Fibroblast of skin of right biceps (primary cell): ENCODE measurements around the gene UBE2H.
A peak's percentile ranks its signal among the peaks of the same experiment; 100 is the strongest.
"Not testable (repeated sequence)": the region's sequence is repeated elsewhere in the genome, so short reads cannot be mapped to it uniquely, and the experiment has no call there.

Source experiments
- DNase-seq: peaks from one replicate; pipeline ENCODE4 v3.0.0-alpha.2; 2013

UBE2H gene

DNA sequence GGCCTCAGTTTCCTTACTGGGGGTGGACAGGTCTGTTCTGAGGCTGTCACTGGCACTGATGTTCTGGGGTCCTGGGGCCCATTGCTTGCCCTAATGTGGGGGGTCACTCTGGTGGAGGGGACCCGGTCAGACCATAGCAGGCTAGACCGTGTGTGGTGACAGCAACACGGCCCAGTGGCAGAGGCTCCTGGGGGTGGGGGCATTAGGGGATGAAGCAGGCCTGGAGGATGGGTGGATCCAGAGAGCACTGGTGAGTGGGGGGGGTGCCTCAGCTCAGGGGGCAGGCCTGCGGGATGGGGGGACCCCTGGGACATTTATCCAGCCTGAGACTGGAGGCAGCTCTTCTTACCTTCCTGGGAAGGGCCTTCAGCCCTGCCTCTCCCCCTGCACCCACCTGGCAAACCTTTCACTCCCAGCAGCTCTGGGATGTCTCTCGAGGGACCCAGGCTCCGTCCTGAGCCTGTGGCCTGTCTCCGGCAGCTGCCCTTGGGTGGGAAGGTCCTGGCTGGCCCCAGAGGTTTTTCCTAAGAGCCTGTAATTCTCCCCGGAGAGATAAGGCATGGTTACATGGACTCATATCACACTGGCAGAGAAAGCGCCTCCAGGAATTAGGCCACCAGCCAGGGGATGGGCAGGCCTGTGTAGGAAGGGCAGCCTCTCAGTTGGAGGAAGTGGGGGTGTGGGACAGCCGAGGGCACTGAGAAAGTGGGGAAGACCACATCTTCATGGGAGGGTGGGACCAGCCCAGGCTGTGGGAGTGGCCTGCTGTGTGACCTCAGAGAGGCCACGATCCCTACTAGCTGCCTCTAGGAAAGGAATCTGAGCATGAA is 147.7 kb downstream of the UBE2H start:
- DNase-seq, result no peak

DNA sequence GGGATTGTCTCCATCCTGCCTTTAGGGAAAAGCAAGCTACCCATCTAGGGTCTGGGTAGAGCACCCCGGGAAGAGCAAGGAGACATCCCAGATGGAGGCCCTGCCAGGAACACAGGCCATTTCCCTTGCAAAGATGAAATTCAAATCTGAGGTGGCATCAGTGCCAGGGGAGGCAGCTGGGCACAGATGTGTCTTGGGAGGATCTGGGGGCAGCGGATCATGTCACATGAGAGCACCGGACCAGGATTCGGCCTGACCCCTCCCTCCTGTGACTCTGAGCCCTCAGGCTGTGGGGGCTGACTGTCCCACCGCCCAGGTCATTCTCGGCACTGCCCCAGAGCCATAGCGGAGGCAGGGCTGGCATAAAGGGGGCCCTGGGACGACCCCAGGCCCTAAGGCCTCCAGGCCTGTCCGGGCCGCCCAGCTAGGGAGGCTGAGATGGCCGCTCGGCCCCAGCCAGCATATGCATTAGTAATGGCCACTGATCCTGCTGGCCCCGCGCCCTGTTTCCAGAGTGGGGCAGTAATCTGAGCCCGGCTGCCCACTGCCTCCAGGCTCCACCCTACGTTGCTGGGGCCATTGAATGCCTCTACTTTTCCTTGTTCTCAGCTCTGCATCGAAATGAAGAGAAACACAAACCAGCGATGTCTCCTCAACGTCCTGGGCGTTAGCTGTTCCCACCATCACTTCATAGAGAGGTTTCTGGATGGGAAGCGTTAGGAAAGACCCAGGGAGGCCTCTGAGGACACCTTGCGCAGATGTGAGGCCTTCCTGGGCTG is 148.5 kb downstream of the UBE2H start:
- DNase-seq, result no peak

DNA sequence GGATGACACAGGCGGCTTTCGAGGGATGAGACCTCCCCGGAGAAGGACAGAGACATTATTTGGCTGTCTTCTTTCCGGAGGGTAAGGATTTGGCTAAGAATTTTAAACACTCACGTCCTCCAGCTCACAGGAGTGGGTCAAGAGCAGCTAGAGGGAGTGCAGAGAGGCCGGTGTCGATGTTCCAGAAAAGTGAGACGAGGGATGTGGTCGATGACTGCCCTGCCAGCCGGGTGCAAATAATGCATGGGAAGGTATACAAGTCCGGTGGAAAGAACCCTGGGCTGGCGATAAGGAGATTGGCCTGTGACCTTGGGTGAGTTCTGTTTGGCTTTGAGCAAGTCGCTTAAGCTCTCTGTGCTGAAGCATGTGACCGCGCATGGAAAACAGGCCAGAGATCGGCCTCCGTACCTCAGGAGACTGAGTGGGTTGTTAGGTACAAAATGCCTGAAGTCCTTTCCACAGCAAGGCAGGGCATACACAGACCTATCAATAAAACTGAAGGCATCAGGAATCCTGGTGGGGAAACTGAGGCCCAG is 149.1 kb downstream of the UBE2H start:
- DNase-seq, result no peak

DNA sequence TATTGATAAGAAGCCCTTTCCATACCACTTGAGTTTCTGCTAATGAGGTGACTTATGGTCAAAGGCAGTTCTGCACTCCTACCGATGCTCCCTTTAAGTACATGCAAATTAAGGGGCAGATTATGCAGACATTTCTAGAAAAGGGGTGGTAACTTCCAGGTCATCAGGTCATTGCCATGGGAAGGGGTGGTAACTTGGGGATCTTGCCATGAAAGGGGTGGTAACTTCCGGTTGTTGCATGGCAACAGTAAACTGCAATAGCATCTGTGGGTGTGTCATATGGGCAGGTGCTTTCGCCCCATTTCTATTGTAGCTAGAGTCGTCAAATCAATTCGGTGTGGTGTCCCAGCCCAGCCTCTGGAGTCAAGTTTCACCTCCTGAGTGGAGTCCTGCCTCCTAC is 150.9 kb downstream of the UBE2H start:
- no peak for DNase-seq

DNA sequence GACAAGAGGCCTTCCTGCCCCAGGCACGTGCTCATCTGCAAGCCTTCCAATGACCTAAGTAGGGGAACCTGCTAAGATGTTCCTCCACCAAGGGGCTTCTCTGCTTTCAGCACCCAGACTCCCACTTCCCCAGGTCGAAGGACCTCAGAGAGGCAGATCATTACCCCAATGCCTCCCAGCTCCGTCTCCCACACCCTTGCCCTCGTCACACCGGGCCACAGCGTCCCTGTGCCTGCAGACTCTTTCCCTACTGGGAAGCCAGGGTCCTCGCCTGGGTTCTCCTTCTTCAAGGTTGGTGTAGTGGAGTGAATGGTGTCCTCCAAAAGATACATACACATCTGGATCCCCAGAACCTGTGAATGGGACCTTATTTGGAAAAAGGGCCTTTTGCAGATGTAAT is 151.9 kb downstream of the UBE2H start:
- no peak for DNase-seq

DNA sequence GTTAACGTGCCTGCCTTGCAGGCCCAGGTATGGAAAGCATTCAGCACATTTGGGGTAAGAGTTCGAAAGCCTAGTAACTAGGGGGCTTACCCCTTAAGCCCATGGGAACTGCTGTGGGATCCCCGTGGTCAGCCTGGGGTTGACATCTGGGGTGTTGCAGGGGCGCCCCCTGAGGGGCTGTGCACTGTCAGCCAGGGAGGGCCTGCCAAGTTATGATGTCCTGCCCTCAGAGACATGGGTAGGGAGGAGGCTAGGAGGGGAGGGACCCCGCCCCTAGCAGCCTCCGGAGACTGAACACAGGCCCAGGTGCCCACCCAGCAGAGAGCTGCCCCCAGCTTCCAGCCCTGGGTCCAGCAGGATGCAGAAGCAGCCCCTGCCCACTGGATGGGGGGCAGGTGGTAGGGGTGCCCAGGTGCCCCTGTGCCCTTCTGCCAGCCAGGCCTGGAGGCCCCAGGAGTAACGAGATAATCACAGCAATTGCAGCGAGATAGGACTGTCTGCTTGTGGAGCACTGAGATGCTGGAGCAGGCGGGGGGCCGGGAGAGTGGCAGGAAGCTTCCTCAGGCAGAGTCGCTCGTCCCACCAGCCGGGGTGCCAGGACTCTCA is 153.3 kb downstream of the UBE2H start:
- DNase-seq, result no peak

DNA sequence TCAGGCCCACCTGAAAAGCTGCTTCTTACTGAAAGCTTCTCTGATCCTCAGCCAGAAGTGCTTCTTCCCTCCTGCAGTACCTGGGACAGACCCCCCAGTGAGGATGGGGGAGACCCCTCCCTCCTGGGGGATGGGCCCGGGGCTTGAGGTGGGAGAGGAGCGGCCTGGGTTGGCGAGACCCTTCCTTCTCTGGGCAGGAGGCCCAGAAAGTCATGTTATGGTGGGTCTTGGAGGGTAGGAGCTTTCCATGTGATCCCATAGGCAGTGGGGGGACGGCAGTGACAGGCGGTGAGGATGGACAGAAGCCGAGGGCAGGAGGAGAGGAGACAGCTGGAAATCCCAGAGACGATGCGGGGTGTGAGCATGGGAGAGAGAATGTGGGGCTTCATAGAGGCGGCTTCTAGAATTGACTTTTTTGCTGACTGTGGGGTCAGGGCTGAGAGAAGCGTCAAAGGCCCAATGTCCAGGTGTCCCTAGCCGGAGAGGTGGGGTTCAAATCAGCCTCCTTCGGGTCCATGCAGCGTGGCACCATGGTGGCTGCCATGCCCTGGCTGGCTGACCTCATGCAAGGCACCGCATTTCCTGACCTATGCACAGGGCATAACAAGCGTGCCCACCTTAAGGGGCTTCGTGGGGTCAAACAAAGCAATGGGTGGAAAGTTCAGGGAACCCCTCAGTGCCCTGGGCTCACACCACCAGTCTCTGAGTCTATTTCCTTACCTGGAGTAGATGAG is 154.0 kb downstream of the UBE2H start:
- no peak for DNase-seq

DNA sequence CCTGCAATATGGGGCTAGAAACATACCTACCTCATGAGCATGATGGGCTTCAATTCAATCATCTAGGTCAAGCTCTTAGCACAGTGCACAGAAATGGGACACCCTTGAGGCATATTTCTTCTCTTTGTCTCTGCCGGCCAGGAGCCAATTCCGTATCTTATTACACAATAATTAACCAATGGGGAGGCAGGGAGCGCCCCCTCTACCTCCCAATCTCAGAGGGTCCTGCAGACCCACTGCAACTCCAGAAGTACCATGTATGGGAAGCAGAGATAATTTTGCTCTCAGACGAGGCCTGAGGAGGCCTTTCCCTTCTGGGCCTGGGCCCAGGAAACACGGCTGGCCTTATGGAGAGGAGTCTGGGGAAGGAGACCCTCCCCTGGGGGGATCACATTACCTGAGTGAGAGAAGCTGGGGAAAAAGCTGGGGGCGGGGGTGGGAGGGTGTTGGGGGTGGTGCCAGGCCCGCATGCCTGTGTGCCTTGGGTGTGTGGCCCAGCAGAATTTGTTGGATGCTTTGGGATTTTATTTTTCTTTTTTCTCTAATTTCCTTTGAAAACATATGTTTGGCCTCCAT is 155.5 kb downstream of the UBE2H start:
- DNase-seq, result no peak

DNA sequence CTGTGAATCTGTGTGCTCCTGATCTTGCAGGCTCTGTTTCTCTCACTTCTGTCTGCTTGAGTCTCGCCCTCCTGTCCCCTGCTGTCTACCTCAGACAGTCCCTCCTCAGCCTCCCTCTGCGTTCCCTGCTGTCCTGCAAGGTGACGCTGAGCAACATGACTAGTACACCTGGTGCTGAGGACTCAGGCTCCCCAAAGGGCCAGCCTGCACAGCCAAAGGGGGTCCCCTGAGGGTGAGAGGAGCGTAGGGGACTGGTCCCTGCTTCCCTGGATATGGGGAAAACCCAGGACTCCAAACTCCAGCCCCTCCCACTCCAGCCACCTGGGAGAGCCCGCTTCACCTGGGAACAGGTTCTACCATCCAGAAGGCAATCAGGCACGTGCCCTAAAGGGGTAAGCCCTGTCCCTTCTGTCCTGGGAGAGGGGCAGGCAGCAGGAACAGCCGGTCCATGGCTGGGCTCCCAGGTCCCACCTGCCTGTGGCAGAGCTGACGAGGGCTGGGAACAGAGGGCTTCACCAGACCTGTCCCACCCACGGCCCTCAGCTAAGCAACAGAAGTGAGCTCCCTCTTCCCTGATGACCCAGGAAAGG is 156.5 kb downstream of the UBE2H start:
- no peak for DNase-seq

DNA sequence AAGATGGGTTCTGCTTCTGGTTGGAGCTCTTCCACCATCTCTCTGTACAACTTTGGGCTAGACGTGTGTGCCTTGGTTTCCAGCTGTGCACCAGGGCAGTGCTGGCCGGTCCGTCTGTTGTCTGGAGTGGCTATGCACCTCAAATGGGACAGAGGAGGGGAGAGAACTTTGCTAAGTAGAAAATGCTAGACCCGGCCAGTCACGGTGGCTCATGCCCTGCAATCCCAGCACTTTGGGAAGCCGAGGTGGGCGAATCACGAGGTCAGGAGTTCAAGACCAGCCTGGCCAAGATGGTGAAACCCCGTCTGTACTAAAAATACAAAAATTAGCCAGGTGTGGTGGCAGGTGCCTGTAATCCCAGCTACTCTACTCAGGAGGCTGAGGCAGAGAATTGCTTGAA is 158.3 kb downstream of the UBE2H start:
- DNase-seq, result not testable (repeated sequence)

DNA sequence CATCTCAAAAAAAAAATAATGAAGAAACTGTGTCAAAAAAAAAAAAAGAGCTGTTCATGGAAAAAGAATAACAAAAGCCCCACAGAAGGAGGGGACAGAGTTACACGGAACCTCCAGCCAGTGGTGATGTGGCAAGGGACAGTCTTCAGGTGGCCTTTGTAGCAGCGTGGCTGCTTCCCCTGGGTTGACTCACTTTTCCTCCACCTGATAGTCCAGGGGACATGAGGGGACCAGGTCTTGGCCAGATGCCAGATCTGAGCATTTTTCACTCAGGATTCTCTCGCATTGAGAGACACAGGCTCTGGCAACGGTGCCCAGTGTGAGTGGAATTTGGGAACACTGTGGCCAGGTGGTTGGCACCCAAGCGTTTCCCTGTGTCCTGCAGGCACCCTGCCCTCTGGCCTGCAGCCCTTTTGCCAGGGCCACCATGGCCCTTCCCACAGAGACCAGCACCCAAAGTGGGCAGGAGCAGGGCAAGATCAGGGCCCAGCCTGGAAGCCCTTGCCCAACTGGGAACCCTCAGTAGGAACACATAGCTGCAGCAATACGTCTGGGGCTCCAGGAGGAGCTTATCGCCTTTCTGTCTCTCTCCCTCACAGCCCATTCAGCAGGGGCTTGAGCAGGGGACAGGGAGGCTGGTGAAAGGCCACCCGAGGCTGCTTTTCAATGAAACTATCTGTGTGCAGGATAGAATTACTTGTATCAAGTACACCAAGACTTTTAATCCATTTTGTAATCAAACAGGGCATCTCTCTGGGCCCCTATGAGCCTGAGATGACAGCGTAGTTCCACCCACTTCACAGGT is 159.1 kb downstream of the UBE2H start:
- no peak for DNase-seq

DNA sequence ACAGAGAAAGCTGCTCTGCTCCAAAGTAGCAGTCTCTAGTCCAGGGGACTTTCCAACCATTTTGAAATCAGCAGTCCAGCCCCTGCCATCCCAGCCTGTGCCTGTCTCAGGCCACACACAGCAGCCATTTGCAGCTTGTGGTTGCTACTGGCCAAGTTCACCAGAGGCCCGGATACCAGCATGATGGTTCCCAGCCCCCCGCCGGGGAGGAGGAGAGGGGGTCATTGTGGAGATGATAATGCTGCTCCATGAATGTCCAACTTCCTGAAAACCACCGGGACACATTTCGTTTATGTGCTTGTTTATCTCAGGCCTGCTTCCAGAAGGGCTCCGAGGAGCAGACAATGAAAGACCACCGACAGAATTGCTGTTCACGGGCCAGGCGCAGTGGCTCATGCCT is 160.0 kb downstream of the UBE2H start:
- DNase-seq, result no peak

DNA sequence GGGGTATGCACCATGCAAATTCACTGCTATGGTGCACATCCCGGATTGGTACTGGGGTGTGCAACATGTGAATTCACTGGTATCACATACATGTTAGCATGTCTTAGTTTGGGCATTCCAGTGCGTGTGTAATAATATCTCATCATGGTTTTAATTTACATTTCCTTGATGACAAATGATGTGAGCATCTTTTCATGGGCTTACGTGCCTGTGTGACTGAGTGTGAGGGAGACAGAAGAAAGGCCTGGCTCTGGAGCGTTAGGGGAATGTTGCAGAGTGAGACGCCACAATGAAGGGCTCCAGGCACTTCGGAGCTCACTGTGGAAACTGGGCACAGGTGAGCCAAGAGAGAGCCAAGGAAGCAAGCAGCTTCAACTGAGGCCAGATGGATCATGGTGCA is 162.6 kb downstream of the UBE2H start:
- peak; percentile 69 for DNase-seq

DNA sequence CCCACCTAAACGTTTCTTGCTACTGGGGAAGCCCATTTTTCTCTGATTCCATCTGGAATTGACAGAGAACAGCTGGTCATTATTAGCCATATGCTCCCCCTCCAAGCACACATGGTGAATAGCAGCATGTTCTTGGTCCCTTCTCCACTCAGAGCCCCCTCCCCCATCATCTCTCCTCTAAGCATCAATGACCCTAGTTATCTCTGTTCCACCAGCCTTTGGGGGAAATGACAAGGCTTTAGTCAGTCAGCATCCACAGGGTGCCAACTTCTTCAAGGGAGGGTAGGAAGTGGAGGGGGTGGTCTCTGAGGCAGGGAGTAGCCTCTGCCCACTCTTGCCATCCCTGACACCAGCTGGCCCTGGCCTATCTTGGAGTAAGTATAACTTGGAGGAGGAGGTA is 163.1 kb downstream of the UBE2H start:
- no peak for DNase-seq

DNA sequence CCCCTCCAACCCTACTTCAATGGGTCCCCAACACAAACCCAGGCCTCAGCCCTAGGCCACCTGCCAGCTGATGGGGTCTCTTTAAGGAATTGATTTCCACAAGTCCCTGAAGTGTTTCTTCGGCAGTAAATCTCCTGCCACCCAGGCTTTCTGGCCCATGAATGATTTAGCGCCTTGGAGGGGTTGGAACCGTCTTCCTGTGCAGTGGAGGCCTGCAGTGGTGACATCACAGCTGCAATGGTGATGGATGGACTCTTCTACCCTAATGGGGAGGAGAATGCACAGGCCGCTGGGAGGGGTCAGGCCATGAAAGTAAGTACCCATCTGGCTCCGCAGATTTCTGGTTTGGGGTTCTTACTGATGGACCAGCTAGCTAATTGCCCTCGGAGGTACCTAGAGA is 163.8 kb downstream of the UBE2H start:
- no peak for DNase-seq

DNA sequence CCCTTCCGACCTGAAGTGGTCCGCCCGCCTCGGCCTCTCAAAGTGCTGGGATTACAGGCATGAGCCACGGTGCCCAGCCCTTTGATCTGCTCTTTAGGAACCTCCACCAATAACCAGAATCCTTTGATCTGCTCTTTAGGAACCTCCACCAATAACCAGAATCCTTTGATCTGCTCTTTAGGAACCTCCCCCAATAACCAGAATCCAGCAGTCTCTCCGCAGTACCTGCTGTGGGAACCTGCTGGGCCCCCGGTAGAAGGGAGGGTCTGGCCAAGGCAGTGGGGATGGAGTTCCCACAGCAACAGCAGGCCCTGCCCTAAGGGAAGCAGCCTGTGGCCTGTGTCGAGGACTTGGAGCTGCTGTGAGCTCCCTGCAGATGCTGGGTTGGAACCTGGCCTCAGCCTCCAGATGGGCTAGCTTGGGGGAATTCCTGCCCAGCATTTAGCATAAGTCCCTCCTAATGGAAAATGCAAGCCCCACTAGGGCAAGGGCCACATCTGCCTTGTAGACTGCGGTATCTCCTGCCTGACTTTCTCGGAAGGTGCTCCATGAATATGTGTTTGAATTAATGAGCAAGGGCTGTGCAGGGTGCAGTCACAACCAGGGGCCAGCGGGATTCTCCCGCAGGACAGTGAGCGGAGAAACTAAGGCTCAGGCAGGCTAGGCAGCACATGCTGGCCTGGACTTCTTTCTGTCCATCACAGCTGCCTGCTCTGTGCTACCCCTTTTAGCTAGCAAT is 165.8 kb downstream of the UBE2H start:
- no peak for DNase-seq

DNA sequence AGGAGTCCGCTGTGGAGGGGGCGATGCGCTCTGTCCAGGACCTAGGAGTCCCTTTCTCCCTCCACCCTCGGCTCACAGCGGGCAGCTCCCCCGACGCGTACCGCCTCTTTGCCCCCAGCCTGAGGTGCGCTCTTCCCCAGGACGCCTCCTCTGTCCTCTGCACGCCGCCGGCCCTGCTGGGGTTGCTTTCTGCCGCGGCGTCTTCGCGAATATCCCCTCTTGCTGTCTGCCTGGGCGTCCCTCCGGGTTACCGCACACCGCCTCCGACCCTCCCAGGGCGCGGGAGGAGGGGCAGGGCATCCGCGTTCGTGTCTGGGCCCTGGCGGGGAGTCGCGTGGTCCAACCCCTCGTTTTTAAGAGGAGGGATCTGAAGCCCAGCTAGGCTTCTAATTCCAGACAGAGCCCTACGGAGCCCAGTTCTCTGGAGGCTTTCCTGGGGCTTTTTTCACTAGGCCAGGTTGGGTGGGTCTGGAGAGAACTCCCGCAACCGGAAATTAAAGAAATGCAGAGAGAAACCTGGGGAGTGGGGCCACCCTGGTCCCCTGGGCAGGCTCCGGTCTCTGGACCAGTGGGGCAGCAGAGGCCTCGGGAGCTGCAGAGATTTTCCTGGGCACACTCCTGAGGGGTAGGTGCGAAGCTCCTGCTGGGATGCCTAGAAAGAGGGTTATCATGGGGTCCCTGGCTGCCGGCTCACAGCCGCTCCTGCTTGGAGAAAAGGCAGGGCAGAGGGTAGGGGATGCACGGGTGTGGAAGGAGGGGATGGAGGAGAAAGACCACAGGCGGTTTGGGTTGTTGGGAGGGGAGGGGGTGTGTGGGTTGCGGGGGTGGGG is 166.9 kb downstream of the UBE2H start:
- no peak for DNase-seq

DNA sequence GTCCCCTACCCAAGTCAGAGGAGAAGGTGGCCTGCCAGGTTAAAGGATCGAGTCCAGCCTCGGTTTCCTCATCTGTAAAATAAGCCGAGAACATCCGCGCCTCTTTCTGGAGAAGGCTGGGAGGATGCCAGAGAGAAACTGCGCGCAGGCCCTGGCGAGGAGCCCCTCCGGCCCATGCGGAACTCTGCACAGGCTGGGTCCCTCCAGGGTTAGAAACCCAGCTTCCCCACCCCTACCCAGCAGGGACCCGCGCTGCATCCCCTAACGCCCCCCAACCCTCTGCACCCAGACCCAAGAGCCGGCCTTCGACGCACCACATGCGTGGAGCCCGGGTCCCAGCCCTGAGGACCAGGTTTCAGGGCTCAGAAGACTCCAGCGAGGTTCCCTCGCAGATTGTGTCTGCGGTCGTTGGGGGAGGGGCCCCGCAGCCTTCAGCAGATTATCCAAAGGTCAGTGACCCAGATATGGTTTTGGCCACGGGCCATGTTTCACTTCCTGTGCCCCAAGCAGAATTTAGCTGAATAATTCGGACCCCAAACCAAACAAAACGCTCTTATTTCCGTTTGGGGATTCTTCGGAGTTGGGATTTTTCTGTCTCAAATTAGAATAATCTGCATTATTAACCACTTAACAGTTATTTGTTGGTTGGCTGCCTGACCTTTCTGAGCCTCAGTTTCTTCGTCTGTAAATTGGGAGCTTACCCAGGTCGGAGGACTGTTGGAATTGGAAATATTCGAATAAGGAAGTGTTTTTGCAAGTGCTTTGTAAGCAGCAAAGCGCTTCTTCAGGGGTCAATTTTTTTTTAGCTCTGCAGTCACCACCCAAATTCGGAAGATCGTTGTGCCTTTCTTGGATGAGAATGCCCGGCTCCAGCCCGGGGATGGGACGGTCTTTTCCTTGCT is 167.7 kb downstream of the UBE2H start:
- no peak for DNase-seq

DNA sequence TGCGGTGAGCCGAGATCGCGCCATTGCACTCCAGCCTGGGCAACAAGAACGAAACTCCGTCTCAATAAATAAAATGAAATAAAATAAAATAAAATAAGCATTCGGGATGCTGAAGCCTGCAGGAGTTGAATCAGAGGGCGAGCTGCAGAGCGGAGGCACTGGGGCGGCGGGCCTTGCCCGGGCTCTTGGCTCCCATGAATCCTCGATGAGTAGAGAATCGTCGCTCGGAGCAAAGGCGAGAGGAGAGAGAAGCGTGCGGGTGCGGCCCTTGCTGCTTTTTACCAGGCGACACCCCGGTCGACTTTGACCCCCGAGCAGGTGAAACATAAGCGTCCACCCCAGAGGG is 168.3 kb downstream of the UBE2H start:
- DNase-seq, result no peak
